ENCODE data around the gene SMIM20.

DNA sequence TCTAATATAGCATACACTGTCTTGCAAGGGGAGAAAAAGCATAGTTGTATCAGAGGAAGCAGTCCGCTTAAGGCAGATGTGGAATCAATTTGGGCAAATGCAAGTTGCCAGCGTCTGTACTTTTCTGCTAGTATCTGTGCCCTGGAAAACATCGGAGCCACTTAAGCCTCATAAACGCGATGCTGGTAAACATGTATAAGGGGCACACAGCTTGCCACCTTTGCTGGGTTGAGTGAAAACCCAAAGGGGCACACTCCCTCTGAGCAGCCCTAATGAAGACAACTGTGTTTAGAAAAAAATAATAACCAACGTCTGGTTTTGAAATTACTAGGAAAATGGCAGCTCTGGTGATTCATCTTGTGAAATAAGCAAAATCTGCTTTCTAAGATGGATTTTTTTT, 24.3 kb downstream of the SMIM20 start:
- TF ChIP-seq, protein P1, sequence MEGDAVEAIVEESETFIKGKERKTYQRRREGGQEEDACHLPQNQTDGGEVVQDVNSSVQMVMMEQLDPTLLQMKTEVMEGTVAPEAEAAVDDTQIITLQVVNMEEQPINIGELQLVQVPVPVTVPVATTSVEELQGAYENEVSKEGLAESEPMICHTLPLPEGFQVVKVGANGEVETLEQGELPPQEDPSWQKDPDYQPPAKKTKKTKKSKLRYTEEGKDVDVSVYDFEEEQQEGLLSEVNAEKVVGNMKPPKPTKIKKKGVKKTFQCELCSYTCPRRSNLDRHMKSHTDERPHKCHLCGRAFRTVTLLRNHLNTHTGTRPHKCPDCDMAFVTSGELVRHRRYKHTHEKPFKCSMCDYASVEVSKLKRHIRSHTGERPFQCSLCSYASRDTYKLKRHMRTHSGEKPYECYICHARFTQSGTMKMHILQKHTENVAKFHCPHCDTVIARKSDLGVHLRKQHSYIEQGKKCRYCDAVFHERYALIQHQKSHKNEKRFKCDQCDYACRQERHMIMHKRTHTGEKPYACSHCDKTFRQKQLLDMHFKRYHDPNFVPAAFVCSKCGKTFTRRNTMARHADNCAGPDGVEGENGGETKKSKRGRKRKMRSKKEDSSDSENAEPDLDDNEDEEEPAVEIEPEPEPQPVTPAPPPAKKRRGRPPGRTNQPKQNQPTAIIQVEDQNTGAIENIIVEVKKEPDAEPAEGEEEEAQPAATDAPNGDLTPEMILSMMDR (IDR thresholded peaks at IDR 0.05; ENCODE audit: low read depth, low read length, poor library complexity, severe bottlenecking): no peak
- TF ChIP-seq EZH2phosphoT487 (IDR thresholded peaks at IDR 0.05; ENCODE audit: borderline replicate concordance, low read length): no peak

All from DOHH2 (cell line).